Ascending aorta (tissue), 2 donors: Measurements from ENCODE around the gene RAB23. TPM values are rescaled to one million over a fixed set of nuclear protein-coding genes. Genes with fewer than 3 reads are reported as not detected.

ENCODE experiments used
- DNase-seq, 2 donors: peaks; one replicate each; pipeline ENCODE4 v3.0.0-alpha.2; 2019; ENCODE audit warnings: low spot score in 2 of 2
- H3K27ac ChIP-seq, 2 donors: fragments of 200-600 bp; sonication (generic); one replicate each; pipeline ENCODE4 v1.5.1; 2016 to 2017; ENCODE audit warnings: mild to moderate bottlenecking in 1 of 2
- H3K27me3 ChIP-seq: fragments of 200-600 bp; sonication (generic); one replicate; pipeline ENCODE4 v1.5.1; 2017
- H3K36me3 ChIP-seq, 2 donors: fragments of 200-600 bp; sonication (generic); one replicate each; pipeline ENCODE4 v1.5.1; 2016
- H3K4me1 ChIP-seq, 2 donors: fragments of 200-600 bp; sonication (generic); one replicate each; pipeline ENCODE4 v1.5.1; 2016 to 2017; ENCODE audit warnings: mild to moderate bottlenecking in 1 of 2
- H3K4me3 ChIP-seq, 2 donors: fragments of 200-600 bp; sonication (generic); one replicate each; pipeline ENCODE4 v1.5.1; 2016 to 2017; ENCODE audit warnings: mild to moderate bottlenecking in 1 of 2
- H3K9me3 ChIP-seq, 2 donors: fragments of 200-600 bp; sonication (generic); one replicate each; pipeline ENCODE4 v1.5.1; 2016
- CTCF ChIP-seq, 3 experiments: fragments of 200-600 bp in 2 of 3; fragments of 450-650 bp in 1 of 3; sonication (generic) in 2 of 3; IDR thresholded peaks; one replicate each; pipeline ENCODE4 v1.5.1; 2016 to 2019; ENCODE audit warnings: antibody characterized with exemption in 3 of 3, mild to moderate bottlenecking in 1 of 3, moderate library complexity in 1 of 3
- intact Hi-C: fragments of 100-400 bp; cut with DNase I; formaldehyde crosslinking; loops from one replicate; pipeline ENCODE4 v1.15.1; 2023
- total RNA-seq: library from RNA; depleted of rRNA; stranded (reverse); fragments of >200 nt; gene quantifications from one replicate; pipeline ENCODE4 v1.1.0, GENCODE V29; 2016

Gene RAB23
- total RNA-seq, 1 donor from 2014 or later = 19.9 TPM

GRCh38 chr6:57220083-57220703 lies 1.9 kb downstream of the RAB23 start:
- DNase-seq = no peak
- H3K4me1 ChIP-seq = peaks cover 0 to 6% of the 10 kb centered on the region in 2 donors
- peaks cover 0 to 5% of the 10 kb centered on the region in 2 donors for H3K9me3 ChIP-seq
- no peak overlapping the region for H3K27ac ChIP-seq
- intact Hi-C loops = loop anchor here (2.0 kb wide), 1 partner anchor 43 kb away; no protein-coding TSS in a partner anchor
- H3K36me3 ChIP-seq = no peaks in the 10 kb centered on the region
- no peak for TF ChIP-seq CTCF (IDR thresholded peaks at IDR 0.05)
- H3K27me3 ChIP-seq = no peaks in the 10 kb centered on the region
- H3K4me3 ChIP-seq = peak overlapping the region; percentile 1 to 88

- no peak overlapping the region for H3K27ac ChIP-seq
- H3K4me1 ChIP-seq = no peaks in the 10 kb centered on the region
- no peak for TF ChIP-seq CTCF (IDR thresholded peaks at IDR 0.05)
- H3K27me3 ChIP-seq = no peaks in the 10 kb centered on the region
- H3K4me3 ChIP-seq = no peak overlapping the region
- no peak for DNase-seq
- no peaks in the 10 kb centered on the region for H3K36me3 ChIP-seq
- peaks cover 0 to 5% of the 10 kb centered on the region in 2 donors for H3K9me3 ChIP-seq
- intact Hi-C loops = no loop called here
Observed at GRCh38 chr6:57217270-57217669, 4.8 kb downstream of the RAB23 start.

- Histone ChIP-seq H3K9me3 (peaks cover 0 to 5% of the 10 kb centered on the region in 2 donors), H3K4me1 (no peaks in the 10 kb centered on the region), H3K4me3 (no peak overlapping the region), H3K36me3 (no peaks in the 10 kb centered on the region), H3K27me3 (no peaks in the 10 kb centered on the region), H3K27ac (no peak overlapping the region)
- no peak for TF ChIP-seq CTCF (IDR thresholded peaks at IDR 0.05)
- intact Hi-C loops = no loop called here
- no peak for DNase-seq
Observed at GRCh38 chr6:57216235-57217101, 5.6 kb downstream of the RAB23 start.

- Histone ChIP-seq H3K36me3 (no peaks in the 10 kb centered on the region), H3K9me3 (peaks cover 0 to 2% of the 10 kb centered on the region in 2 donors), H3K4me3 (no peak overlapping the region), H3K27ac (no peak overlapping the region), H3K4me1 (no peaks in the 10 kb centered on the region), H3K27me3 (no peaks in the 10 kb centered on the region)
- no peak for TF ChIP-seq CTCF (IDR thresholded peaks at IDR 0.05)
- DNase-seq = no peak
- intact Hi-C loops = no loop called here
Observed at GRCh38 chr6:57215260-57215659, 6.8 kb downstream of the RAB23 start.

- Histone ChIP-seq H3K27me3 (no peaks in the 10 kb centered on the region), H3K27ac (no peak overlapping the region), H3K4me1 (peaks cover 0 to 4% of the 10 kb centered on the region in 2 donors), H3K36me3 (no peaks in the 10 kb centered on the region), H3K4me3 (no peak overlapping the region), H3K9me3 (no peaks in the 10 kb centered on the region)
- TF ChIP-seq CTCF (IDR thresholded peaks at IDR 0.05) = no peak
- intact Hi-C loops = no loop called here
- DNase-seq = no peak
Observed at GRCh38 chr6:57210060-57210459, 12.0 kb downstream of the RAB23 start.
